H1 (cell line): Measurements from ENCODE around the gene DYNLT2.

Source experiments
- JUN ChIP-seq: IDR thresholded peaks from 2 replicates; pipeline ENCODE4 v1.6.1; 2011; ENCODE audit warnings: low read depth, mild to moderate bottlenecking, improper control_type of control experiment, low read length
- TF ChIP-seq, protein P1 (sequence below), 3 experiments: IDR thresholded peaks; 1 replicate in 2 of 3; 2 replicates in 1 of 3; pipeline versions ENCODE4 v1.5.1 to v1.6.1; 2011; ENCODE audit warnings: low read length in 3 of 3, mild to moderate bottlenecking in 3 of 3, inconsistent platforms in 2 of 3, low read depth in 1 of 3, moderate library complexity in 1 of 3; ENCODE audit not compliant: insufficient read depth in 1 of 3; ENCODE audit errors: control extremely low read depth in 1 of 3

DNA sequence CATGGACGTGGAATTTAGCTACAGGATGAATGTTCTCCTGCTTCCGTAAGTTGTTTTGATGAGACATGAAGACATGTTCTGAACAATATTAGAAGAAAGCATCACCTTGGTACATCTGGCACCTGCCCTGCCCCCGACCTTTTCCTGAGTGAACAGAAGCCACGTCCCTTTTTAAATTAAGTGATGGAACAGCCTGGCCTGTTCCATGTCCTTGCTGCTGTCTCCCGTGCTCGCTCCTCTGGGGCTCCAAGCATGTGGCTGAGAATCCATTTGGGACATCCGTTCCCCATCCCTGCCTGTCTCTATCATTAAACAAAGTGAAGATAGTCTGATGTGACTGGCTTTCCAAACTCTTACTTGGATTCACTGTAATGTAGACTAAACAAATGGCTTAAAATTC is 36.4 kb upstream of the DYNLT2 start:
- no peak for TF ChIP-seq JUN
- TF ChIP-seq, protein P1, sequence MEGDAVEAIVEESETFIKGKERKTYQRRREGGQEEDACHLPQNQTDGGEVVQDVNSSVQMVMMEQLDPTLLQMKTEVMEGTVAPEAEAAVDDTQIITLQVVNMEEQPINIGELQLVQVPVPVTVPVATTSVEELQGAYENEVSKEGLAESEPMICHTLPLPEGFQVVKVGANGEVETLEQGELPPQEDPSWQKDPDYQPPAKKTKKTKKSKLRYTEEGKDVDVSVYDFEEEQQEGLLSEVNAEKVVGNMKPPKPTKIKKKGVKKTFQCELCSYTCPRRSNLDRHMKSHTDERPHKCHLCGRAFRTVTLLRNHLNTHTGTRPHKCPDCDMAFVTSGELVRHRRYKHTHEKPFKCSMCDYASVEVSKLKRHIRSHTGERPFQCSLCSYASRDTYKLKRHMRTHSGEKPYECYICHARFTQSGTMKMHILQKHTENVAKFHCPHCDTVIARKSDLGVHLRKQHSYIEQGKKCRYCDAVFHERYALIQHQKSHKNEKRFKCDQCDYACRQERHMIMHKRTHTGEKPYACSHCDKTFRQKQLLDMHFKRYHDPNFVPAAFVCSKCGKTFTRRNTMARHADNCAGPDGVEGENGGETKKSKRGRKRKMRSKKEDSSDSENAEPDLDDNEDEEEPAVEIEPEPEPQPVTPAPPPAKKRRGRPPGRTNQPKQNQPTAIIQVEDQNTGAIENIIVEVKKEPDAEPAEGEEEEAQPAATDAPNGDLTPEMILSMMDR (IDR thresholded peaks at IDR 0.05; ENCODE audit: control extremely low read depth in 1 of 3, insufficient read depth in 1 of 3, low read depth in 1 of 3, low read length in 3 of 3), result no peak
